Measurements from ENCODE around the gene COL26A1. TPM values are rescaled to one million over a fixed set of nuclear protein-coding genes. Genes with fewer than 3 reads are reported as not detected.

The COL26A1 gene
- total and polyA plus RNA-seq, 5 donors, result 0.09 to 0.11 TPM; not detected in 3

DNA sequence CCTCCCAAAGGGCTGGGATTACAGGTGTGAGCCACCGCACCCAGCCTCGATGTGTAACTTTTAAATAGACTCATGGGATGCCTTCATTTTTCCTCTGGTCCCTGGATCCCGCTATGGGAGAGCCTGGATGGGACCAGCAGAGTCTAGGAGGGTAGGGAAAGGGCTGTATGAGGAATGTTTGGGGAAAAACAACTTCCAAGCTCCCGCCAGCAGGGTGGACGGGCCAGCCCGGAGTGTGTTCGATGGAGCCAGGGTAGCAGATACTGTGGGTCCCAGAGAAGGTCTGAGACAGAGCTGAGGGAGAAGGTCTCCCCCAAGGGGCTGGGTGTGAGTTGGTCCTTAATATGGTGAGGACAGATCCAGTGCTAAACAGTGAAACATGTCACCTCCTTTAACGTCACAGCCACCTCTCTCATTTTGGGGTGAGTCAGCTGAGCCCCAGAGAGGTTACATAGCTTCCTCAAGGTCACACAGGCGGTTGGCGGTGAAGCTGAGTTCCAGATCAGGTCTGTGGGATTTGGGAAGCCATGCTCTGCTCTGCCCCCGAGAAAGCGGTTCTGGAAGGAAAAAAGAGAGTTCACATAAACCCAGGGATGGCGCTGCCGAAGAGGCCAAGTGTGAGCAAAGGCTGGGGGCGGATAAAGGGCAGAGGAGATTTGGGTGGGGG is 200.0 kb downstream of the COL26A1 start:
- WGBS, result 75% methylated on average over 15 of the region's 15 CpGs
- Histone ChIP-seq H3K4me3 (ENCODE audit: low read length) (no peak overlapping the region), H3K4me1 (ENCODE audit: control insufficient read depth, insufficient read depth, low read length) (no peaks in the 10 kb centered on the region), H3K27ac (ENCODE audit: low read length) (no peak overlapping the region), H3K9me3 (ENCODE audit: control insufficient read depth, low read length) (no peaks in the 10 kb centered on the region), H3K27me3 (ENCODE audit: control insufficient read depth, insufficient read depth) (no peaks in the 10 kb centered on the region)
- ATAC-seq, result no peak
- no peak for DNase-seq
- intact Hi-C loops (cut with DNase I), result no loop called here

DNA sequence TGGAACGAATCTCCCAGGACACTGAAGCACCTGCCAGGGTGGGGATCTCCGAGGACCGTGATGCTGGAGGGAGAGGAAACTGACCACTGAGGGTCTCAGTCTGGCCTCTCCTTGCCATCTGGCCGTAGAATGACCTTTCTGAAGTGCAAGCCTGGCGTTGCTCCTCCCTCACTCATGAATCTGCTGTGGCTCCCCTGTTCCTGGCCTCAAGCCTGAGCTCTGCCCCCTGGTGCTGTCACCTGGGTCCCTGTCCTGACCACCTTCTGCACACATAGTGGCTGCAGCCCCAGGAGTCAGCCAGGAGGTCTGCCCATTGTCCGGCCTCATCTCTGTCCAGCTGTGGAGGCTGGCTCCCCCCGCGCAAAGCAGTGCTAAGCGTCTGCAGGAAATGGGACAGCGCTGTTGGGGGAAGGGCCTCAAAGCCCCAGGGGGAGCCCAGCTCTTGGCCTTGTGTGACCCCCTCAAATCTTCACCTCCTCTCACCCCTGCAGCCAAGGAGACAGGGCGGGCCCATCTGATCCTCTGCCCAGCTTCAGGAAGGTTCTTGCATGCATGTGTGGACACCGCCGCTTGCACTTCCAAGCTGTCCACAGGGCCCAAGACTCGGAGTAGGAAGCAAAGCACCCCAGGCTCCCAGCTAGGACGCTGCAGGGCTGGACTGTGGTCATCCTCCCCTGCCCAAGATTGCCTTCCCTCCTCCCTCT is 200.7 kb downstream of the COL26A1 start:
- no peaks in the 10 kb centered on the region for H3K4me1 ChIP-seq (ENCODE audit: control insufficient read depth, insufficient read depth, low read length)
- ATAC-seq (no peak), DNase-seq (no peak)
- no peak overlapping the region for H3K4me3 ChIP-seq (ENCODE audit: low read length)
- WGBS, result 54% methylated on average over 15 of the region's 15 CpGs
- no peaks in the 10 kb centered on the region for H3K27me3 ChIP-seq (ENCODE audit: control insufficient read depth, insufficient read depth)
- no peaks in the 10 kb centered on the region for H3K9me3 ChIP-seq (ENCODE audit: control insufficient read depth, low read length)
- intact Hi-C loops (cut with DNase I), result no loop called here
- H3K27ac ChIP-seq (ENCODE audit: low read length), result no peak overlapping the region

- H3K4me1 ChIP-seq (ENCODE audit: control insufficient read depth, insufficient read depth, low read length), result no peaks in the 10 kb centered on the region
- ATAC-seq (peak in 1 of 2 donors; percentile 16), DNase-seq (no peak)
- no peak overlapping the region for H3K27ac ChIP-seq (ENCODE audit: low read length)
- 67% methylated on average over 23 of the region's 23 CpGs for WGBS
- H3K9me3 ChIP-seq (ENCODE audit: control insufficient read depth, low read length), result no peaks in the 10 kb centered on the region
- no peak overlapping the region for H3K4me3 ChIP-seq (ENCODE audit: low read length)
- intact Hi-C loops (cut with DNase I), result no loop called here
- no peaks in the 10 kb centered on the region for H3K27me3 ChIP-seq (ENCODE audit: control insufficient read depth, insufficient read depth)
Observed at GRCh38 chr7:101563943-101564777, 201.5 kb downstream of the COL26A1 start.

DNA sequence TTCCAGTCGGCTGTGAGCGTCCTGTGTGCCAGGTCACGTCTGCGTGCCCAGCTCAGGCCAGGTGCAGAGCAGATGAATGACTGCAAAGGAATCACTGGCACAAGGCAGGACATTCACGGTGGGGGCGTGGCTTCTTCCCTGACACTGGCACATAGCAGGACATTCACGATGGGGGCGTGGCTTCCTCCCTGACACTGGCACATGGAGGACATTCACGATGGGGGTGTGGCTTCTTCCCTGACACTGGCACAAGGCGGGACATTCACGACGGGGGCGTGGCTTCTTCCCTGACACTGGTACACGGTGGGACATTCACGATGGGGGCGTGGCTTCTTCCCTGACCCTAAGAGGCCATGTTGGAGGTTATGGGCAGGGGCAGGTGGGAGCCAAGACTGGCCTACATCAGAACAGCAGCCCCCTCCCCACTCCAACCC is 202.1 kb downstream of the COL26A1 start:
- H3K27me3 ChIP-seq (ENCODE audit: control insufficient read depth, insufficient read depth), result no peaks in the 10 kb centered on the region
- ATAC-seq (no peak), DNase-seq (no peak)
- no peak overlapping the region for H3K4me3 ChIP-seq (ENCODE audit: low read length)
- WGBS, result 36% methylated on average over 16 of the region's 16 CpGs
- H3K27ac ChIP-seq (ENCODE audit: low read length), result no peak overlapping the region
- no peaks in the 10 kb centered on the region for H3K9me3 ChIP-seq (ENCODE audit: control insufficient read depth, low read length)
- H3K4me1 ChIP-seq (ENCODE audit: control insufficient read depth, insufficient read depth, low read length), result no peaks in the 10 kb centered on the region
- intact Hi-C loops (cut with DNase I), result no loop called here

- Histone ChIP-seq H3K9me3 (ENCODE audit: control insufficient read depth, low read length) (no peaks in the 10 kb centered on the region), H3K4me3 (ENCODE audit: low read length) (no peak overlapping the region), H3K4me1 (ENCODE audit: control insufficient read depth, insufficient read depth, low read length) (no peaks in the 10 kb centered on the region), H3K27me3 (ENCODE audit: control insufficient read depth, insufficient read depth) (no peaks in the 10 kb centered on the region), H3K27ac (ENCODE audit: low read length) (no peak overlapping the region)
- intact Hi-C loops (cut with DNase I), result no loop called here
- ATAC-seq (no peak), DNase-seq (no peak)
- whole genome bisulfite sequencing, result 90% methylated on average over 8 of the region's 8 CpGs
Observed at GRCh38 chr7:101565601-101566209, 203.0 kb downstream of the COL26A1 start.

DNA sequence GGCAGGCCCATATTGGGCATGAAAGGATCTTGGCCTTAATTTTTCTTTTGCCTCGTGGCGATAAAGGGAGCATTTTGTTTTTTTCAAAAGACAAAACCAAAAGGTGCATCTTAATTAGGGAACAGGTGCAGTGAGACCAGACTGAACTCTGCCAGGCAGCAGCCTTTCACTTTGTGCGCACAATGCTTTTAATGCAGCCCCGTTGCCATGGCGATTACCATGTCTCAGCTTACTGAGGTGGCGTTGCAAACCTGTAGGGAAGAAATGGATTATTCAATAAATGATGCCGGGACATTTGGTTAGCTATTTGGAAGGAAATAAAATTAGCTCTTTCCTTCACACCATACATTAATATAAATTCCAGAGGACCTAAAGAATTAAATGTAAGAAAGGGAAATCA is 204.6 kb downstream of the COL26A1 start:
- H3K27ac ChIP-seq (ENCODE audit: low read length), result no peak overlapping the region
- H3K4me1 ChIP-seq (ENCODE audit: control insufficient read depth, insufficient read depth, low read length), result no peaks in the 10 kb centered on the region
- H3K4me3 ChIP-seq (ENCODE audit: low read length), result no peak overlapping the region
- no peaks in the 10 kb centered on the region for H3K9me3 ChIP-seq (ENCODE audit: control insufficient read depth, low read length)
- H3K27me3 ChIP-seq (ENCODE audit: control insufficient read depth, insufficient read depth), result no peaks in the 10 kb centered on the region
- no peak for DNase-seq
- ATAC-seq, result no peak
- intact Hi-C loops (cut with DNase I), result no loop called here
- 92% methylated on average over 7 of the region's 7 CpGs for WGBS

DNA sequence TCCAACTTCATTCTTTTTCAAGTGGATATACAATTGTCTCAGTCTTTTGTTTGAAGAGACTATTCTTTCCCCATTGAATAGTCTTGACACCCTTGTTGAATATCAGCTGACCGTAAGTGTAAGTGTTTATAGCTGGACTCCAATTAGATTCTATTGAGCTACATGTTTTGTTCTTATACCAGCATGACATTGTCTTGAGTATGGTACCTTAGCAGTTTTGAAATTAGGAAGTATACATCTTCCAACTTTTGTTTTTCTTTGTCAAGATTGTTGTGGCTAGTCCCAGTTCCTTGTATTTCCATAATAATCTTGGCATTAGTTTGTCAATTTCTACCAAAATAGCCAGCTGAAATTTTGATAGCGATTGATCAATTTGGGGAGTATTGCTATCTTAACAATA is 209.5 kb downstream of the COL26A1 start:
- no peaks in the 10 kb centered on the region for H3K4me1 ChIP-seq (ENCODE audit: control insufficient read depth, insufficient read depth, low read length)
- no peaks in the 10 kb centered on the region for H3K9me3 ChIP-seq (ENCODE audit: control insufficient read depth, low read length)
- H3K27me3 ChIP-seq (ENCODE audit: control insufficient read depth, insufficient read depth), result no peaks in the 10 kb centered on the region
- no peak overlapping the region for H3K27ac ChIP-seq (ENCODE audit: low read length)
- ATAC-seq, result no peak
- intact Hi-C loops (cut with DNase I), result no loop called here
- DNase-seq, result no peak
- no peak overlapping the region for H3K4me3 ChIP-seq (ENCODE audit: low read length)
- WGBS, result 94% methylated on average over 2 of the region's 2 CpGs

- Histone ChIP-seq H3K4me1 (ENCODE audit: control insufficient read depth, insufficient read depth, low read length) (no peaks in the 10 kb centered on the region), H3K27ac (ENCODE audit: low read length) (no peak overlapping the region), H3K27me3 (ENCODE audit: control insufficient read depth, insufficient read depth) (no peaks in the 10 kb centered on the region), H3K9me3 (ENCODE audit: control insufficient read depth, low read length) (no peaks in the 10 kb centered on the region), H3K4me3 (ENCODE audit: low read length) (no peak overlapping the region)
- intact Hi-C loops (cut with DNase I), result no loop called here
- DNase-seq (no peak), ATAC-seq (no peak)
- WGBS, result 46% methylated on average over 2 of the region's 2 CpGs
Observed at GRCh38 chr7:101575168-101575567, 212.5 kb downstream of the COL26A1 start.

DNA sequence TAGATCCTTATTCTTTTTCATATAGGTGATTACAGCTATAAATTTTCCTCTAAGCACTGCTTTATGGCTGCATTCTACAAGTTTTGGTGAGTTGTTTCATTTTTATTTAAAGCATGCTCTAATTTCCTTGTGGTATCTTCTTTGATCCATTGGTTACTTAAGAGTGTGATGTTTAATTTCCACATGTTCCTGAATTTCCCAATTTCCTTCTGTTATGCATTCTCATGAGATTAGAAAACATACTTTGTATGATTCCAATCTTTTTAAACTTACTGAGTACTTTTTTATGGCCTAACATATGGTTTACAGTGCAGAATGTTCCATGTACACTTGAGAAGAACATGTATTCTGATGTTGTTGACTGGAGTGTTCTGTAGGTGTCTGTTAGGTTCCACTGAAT is 213.0 kb downstream of the COL26A1 start:
- ATAC-seq (no peak), DNase-seq (no peak)
- H3K4me1 ChIP-seq (ENCODE audit: control insufficient read depth, insufficient read depth, low read length), result no peaks in the 10 kb centered on the region
- no peaks in the 10 kb centered on the region for H3K9me3 ChIP-seq (ENCODE audit: control insufficient read depth, low read length)
- no peak overlapping the region for H3K27ac ChIP-seq (ENCODE audit: low read length)
- no peak overlapping the region for H3K4me3 ChIP-seq (ENCODE audit: low read length)
- no peaks in the 10 kb centered on the region for H3K27me3 ChIP-seq (ENCODE audit: control insufficient read depth, insufficient read depth)
- intact Hi-C loops (cut with DNase I), result no loop called here

GRCh38 chr7:101576998-101577397 is 214.3 kb downstream of the COL26A1 start:
- no peak for ATAC-seq
- WGBS, result 92% methylated on average over 3 of the region's 3 CpGs

GRCh38 chr7:101578552-101578951 is 215.9 kb downstream of the COL26A1 start:
- no peaks in the 10 kb centered on the region for H3K4me1 ChIP-seq (ENCODE audit: control insufficient read depth, insufficient read depth, low read length)
- ATAC-seq (no peak), DNase-seq (no peak)
- H3K27me3 ChIP-seq (ENCODE audit: control insufficient read depth, insufficient read depth), result no peaks in the 10 kb centered on the region
- no peak overlapping the region for H3K27ac ChIP-seq (ENCODE audit: low read length)
- intact Hi-C loops (cut with DNase I), result no loop called here
- no peaks in the 10 kb centered on the region for H3K9me3 ChIP-seq (ENCODE audit: control insufficient read depth, low read length)
- WGBS, result 58% methylated on average over 1 of the region's 1 CpG
- no peak overlapping the region for H3K4me3 ChIP-seq (ENCODE audit: low read length)

More at GRCh38 chr7:101576998-101577397, 214.3 kb downstream of the COL26A1 start:
- intact Hi-C loops (cut with DNase I), result no loop called here
- DNase-seq, result no peak
- no peak overlapping the region for H3K4me3 ChIP-seq (ENCODE audit: low read length)
- no peaks in the 10 kb centered on the region for H3K4me1 ChIP-seq (ENCODE audit: control insufficient read depth, insufficient read depth, low read length)
- no peaks in the 10 kb centered on the region for H3K27me3 ChIP-seq (ENCODE audit: control insufficient read depth, insufficient read depth)
- H3K9me3 ChIP-seq (ENCODE audit: control insufficient read depth, low read length), result no peaks in the 10 kb centered on the region
- no peak overlapping the region for H3K27ac ChIP-seq (ENCODE audit: low read length)
